HCT116 (cell line): Measurements from ENCODE around the gene OR14A16. TPM values are rescaled to one million over a fixed set of nuclear protein-coding genes. Genes with fewer than 3 reads are reported as not detected.

Experiments
- ATAC-seq: fragments of 200-7000 bp; cut with Tn5 transposase; 2 replicates; pipeline ENCODE4 v1.9.1; 2020; ENCODE audit warnings: mild to moderate bottlenecking, moderate library complexity
- BruUV-seq: library from RNA; stranded (reverse); fragments of 400-500 nt; replicated peaks from 2 replicates; lab custom pipeline; 2021; lab: Mats Ljungman, UMichigan
- CTCF ChIA-PET: fragments of 300-600 bp; sonication (Branson Sonifier 250); formaldehyde crosslinking; loops from one replicate; lab custom pipeline; 2021; ENCODE audit warnings: antibody characterized with exemption; lab: Charles Lee
- POLR2A ChIA-PET: fragments of 300-600, 350-600 bp; sonication (Branson Sonifier 250); formaldehyde crosslinking; loops from one replicate; lab custom pipeline; 2021; ENCODE audit warnings: antibody characterized with exemption; lab: Charles Lee
- RAD21 ChIA-PET, 2 experiments: fragments of 300-600 bp; sonication (Branson Sonifier 250); formaldehyde crosslinking; loops; one replicate each; lab custom pipeline; 2023; ENCODE audit warnings: low total read pairs in 2 of 2; ENCODE audit not compliant: uncharacterized antibody in 2 of 2, unreplicated experiment in 2 of 2, low non-redundant PET in 1 of 2; lab: Charles Lee
- DNase-seq: peaks from one replicate; pipeline ENCODE4 v3.0.0-alpha.2; 2010; ENCODE audit warnings: low read depth, low spot score
- H2AFZ ChIP-seq: fragments of 200-600 bp; shearing (Covaris generic), sonication (generic); 2 replicates; pipeline ENCODE4 v1.6.1; 2017; ENCODE audit warnings: low read depth, mixed run types, mixed read lengths, antibody characterized with exemption, low read length; ENCODE audit not compliant: poor library complexity, severe bottlenecking
- H3K27ac ChIP-seq: 2 replicates; pipeline ENCODE4 v1.5.1; 2012; ENCODE audit warnings: low read depth, low read length
- H3K27me3 ChIP-seq: fragments of 200-600 bp; sonication (generic); 2 replicates; pipeline ENCODE4 v1.6.1; 2016; ENCODE audit warnings: mixed run types, low read length, mixed read lengths; ENCODE audit not compliant: insufficient read depth
- H3K36me3 ChIP-seq, 2 experiments: fragments of 200-500 bp in 1 of 2; fragments of 200-600 bp in 1 of 2; sonication (Bioruptor generic) in 1 of 2; sonication (generic) in 1 of 2; 2 replicates each; pipeline versions ENCODE4 v1.5.1 to v1.6.1; 2014 to 2016; ENCODE audit warnings: low read length in 2 of 2, inconsistent platforms in 1 of 2, mixed read lengths in 1 of 2, mixed run types in 1 of 2; ENCODE audit not compliant: insufficient read depth in 2 of 2, control insufficient read depth in 1 of 2
- H3K4me1 ChIP-seq, 2 experiments: fragments of 200-600 bp in 1 of 2; sonication (generic) in 1 of 2; 2 replicates each; pipeline versions ENCODE4 v1.5.1 to v1.6.1; 2012 to 2017; ENCODE audit warnings: low read length in 2 of 2, inconsistent platforms in 1 of 2, mild to moderate bottlenecking in 1 of 2, mixed read lengths in 1 of 2, mixed run types in 1 of 2, moderate library complexity in 1 of 2; ENCODE audit not compliant: insufficient read depth in 2 of 2, control insufficient read depth in 1 of 2
- H3K4me2 ChIP-seq: fragments of 200-600 bp; sonication (generic); 2 replicates; pipeline ENCODE4 v1.6.1; 2017; ENCODE audit warnings: mixed run types, low read length, mixed read lengths
- H3K4me3 ChIP-seq, 2 experiments: fragments of 200-600 bp in 1 of 2; sonication (generic) in 1 of 2; replicated peaks in 1 of 2; 2 replicates each; pipeline ENCODE4 v1.5.1; 2011 to 2016; ENCODE audit warnings: low read length in 2 of 2, control low read depth in 1 of 2, low read depth in 1 of 2, mild to moderate bottlenecking in 1 of 2, mixed read lengths in 1 of 2, mixed run types in 1 of 2
- H3K79me2 ChIP-seq: fragments of 200-600 bp; sonication (generic); 2 replicates; pipeline ENCODE4 v1.6.1; 2017; ENCODE audit warnings: mild to moderate bottlenecking, mixed run types, low read length, moderate library complexity, mixed read lengths; ENCODE audit not compliant: insufficient read depth
- H3K9ac ChIP-seq: fragments of 200-600 bp; sonication (generic); 2 replicates; pipeline ENCODE4 v1.6.1; 2016; ENCODE audit warnings: low read length, mixed read lengths
- H3K9me2 ChIP-seq: fragments of 200-600 bp; sonication (generic), shearing (Covaris generic); 2 replicates; pipeline ENCODE4 v1.6.1; 2017; ENCODE audit warnings: mixed run types, mild to moderate bottlenecking, moderate library complexity; ENCODE audit not compliant: insufficient read depth
- H3K9me3 ChIP-seq, 2 experiments: fragments of 200-500 bp in 1 of 2; fragments of 200-600 bp in 1 of 2; sonication (Bioruptor generic) in 1 of 2; sonication (generic) in 1 of 2; 2 replicates each; pipeline ENCODE4 v1.6.1; 2014 to 2017; ENCODE audit warnings: low read length in 2 of 2, mixed read lengths in 2 of 2, inconsistent platforms in 1 of 2, low read depth in 1 of 2, mild to moderate bottlenecking in 1 of 2, mixed run types in 1 of 2, moderate library complexity in 1 of 2; ENCODE audit not compliant: control insufficient read depth in 1 of 2, insufficient read depth in 1 of 2
- H4K20me1 ChIP-seq: fragments of 200-600 bp; sonication (generic), shearing (Covaris generic); 2 replicates; pipeline ENCODE4 v1.6.1; 2017; ENCODE audit warnings: mixed run types, mild to moderate bottlenecking, moderate library complexity; ENCODE audit not compliant: insufficient read depth
- ATF3 ChIP-seq: IDR thresholded peaks from 2 replicates; pipeline ENCODE4 v1.6.1; 2012
- CEBPB ChIP-seq: IDR thresholded peaks from 2 replicates; pipeline ENCODE4 v1.6.1; 2012; ENCODE audit warnings: low read depth
- CTCF ChIP-seq, 3 experiments: fragments of 200-600 bp in 1 of 3; sonication (generic) in 1 of 3; IDR thresholded peaks in 2 of 3; conservative IDR thresholded peaks in 1 of 3; 2 replicates each; pipeline ENCODE4 v1.5.1; 2012 to 2017; ENCODE audit warnings: low read depth in 2 of 3, low read length in 2 of 3, antibody characterized with exemption in 1 of 3, borderline replicate concordance in 1 of 3, control low read depth in 1 of 3, mild to moderate bottlenecking in 1 of 3, mixed read lengths in 1 of 3, mixed run types in 1 of 3, moderate library complexity in 1 of 3; ENCODE audit not compliant: insufficient read depth in 1 of 3
- ELF1 ChIP-seq: IDR thresholded peaks from 2 replicates; pipeline ENCODE4 v1.6.1; 2012; ENCODE audit warnings: low read depth, borderline replicate concordance
- EZH2 ChIP-seq: fragments of 200-600 bp; sonication (generic); IDR thresholded peaks from 2 replicates; pipeline ENCODE4 v1.6.1; 2017; ENCODE audit warnings: antibody characterized with exemption, mixed run types
- FOSL1 ChIP-seq: IDR thresholded peaks from 2 replicates; pipeline ENCODE4 v1.6.1; 2012; ENCODE audit warnings: low read depth
- JUND ChIP-seq: IDR thresholded peaks from 2 replicates; pipeline ENCODE4 v1.6.1; 2012
- REST ChIP-seq: IDR thresholded peaks from 2 replicates; pipeline ENCODE4 v1.6.1; 2012; ENCODE audit warnings: low read depth
- SRF ChIP-seq: IDR thresholded peaks from 2 replicates; pipeline ENCODE4 v1.6.1; 2012; ENCODE audit warnings: low read depth
- TCF7L2 ChIP-seq: IDR thresholded peaks from 2 replicates; pipeline ENCODE4 v1.7.0; 2011; ENCODE audit warnings: borderline replicate concordance, inconsistent platforms; ENCODE audit not compliant: insufficient read depth, insufficient read length; ENCODE audit errors: extremely low read depth
- ZNF274 ChIP-seq: fragments of 200-500 bp; sonication (Bioruptor generic); IDR thresholded peaks from 2 replicates; pipeline ENCODE4 v1.6.1; 2014; ENCODE audit warnings: mild to moderate bottlenecking, low read depth, low read length, inconsistent platforms
- intact Hi-C: fragments of 100-400 bp; cut with micrococcal nuclease; formaldehyde crosslinking; loops from 2 replicates; pipeline ENCODE4 v1.10.0; 2022
- total RNA-seq: library from RNA; stranded (reverse); gene quantifications from one replicate; pipeline ENCODE4 v1.2.1, GENCODE V29; 2021; ENCODE audit not compliant: unreplicated experiment

Gene OR14A16
- total RNA-seq, 1 experiment from 2014 or later: not detected

GRCh38 chr1:247825362-247825761 lies 1.4 kb upstream of the OR14A16 start:
- DNase-seq: no peak
- POLR2A ChIA-PET: no interaction called here
- no TSS peak for BruUV-seq
- Histone ChIP-seq H3K9ac (no peak overlapping the region), H3K9me2 (no peaks in the 10 kb centered on the region), H3K4me3 (no peak overlapping the region), H4K20me1 (no peaks in the 10 kb centered on the region), H3K9me3 (peaks cover 11 to 17% of the 10 kb centered on the region in 2 experiments; a peak in 2 of 4 replicates), H3K4me2 (no peak overlapping the region), H3K27me3 (no peaks in the 10 kb centered on the region), H3K4me1 (no peaks in the 10 kb centered on the region), H3K79me2 (no peaks in the 10 kb centered on the region), H2AFZ (no peak overlapping the region), H3K36me3 (no peaks in the 10 kb centered on the region), H3K27ac (no peak overlapping the region)
- RAD21 ChIA-PET: no interaction called here
- TF ChIP-seq FOSL1 (no peak), JUND (no peak), CEBPB (no peak), ZNF274 (no peak), EZH2 (no peak), TCF7L2 (no peak), ELF1 (no peak), ATF3 (no peak), CTCF (IDR thresholded peaks at IDR 0.05 in 2 of 3, conservative IDR thresholded peaks at IDR 0.05 in 1 of 3; ENCODE audit: borderline replicate concordance in 1 of 3, insufficient read depth in 1 of 3, low read depth in 2 of 3, low read length in 2 of 3) (no peak), REST (no peak), SRF (no peak)
- CTCF ChIA-PET: no interaction called here
- no peak for ATAC-seq
- intact Hi-C loops: no loop called here
